HG02623 (cell line): Measurements from ENCODE around the gene BCORL1.
A peak's percentile ranks its signal among the peaks of the same experiment; 100 is the strongest.

Experiments used
- ATAC-seq: cut with Tn5 transposase; IDR thresholded peaks from one replicate; pipeline ENCODE4 v1.9.1; 2021; ENCODE audit warnings: moderate library complexity; ENCODE audit not compliant: unreplicated experiment

The BCORL1 gene

DNA sequence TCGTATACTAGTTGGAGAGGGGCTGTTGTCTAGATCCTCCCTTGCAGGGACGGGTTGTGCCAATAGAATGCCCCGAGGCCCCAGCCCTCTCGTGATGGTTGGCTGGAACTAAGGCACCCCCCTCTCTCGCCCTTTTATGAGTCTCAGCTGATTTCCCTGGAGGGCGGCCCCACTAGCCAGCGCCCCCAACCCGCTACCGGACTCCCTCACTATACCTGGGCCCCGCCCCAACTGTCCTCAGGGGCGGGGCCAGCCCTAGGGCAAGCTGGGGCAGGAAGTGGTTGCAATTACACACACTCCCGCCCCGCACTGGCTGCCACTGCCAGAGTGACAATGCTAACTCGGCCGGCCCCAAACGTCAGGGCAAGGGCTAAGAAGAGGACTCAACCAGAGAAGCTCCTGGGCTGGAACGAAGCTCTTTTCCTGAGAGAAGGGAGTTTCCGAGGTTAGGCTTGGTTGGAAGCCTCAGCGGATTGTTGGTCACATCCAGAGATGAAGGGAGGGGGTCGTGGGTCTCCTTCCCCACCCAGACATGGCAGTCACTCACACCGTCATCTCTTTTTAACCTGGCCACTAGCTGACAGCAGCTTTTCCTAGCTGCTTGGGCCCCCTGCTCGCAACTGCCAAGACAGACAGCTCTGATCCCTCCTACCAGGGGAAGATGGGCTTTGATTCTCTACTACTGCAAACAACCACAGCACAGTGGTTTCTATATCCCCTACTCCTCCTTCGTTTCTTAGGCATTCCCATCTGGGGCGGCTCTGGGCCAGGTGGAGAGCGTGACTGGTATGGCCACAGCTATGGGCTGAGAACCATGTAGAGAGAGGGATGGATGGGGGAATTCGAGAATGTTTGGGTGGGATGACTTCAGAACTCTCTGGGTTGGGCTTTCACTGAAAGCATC, 21.0 kb upstream of the BCORL1 start:
- ATAC-seq: peak; percentile 88

DNA sequence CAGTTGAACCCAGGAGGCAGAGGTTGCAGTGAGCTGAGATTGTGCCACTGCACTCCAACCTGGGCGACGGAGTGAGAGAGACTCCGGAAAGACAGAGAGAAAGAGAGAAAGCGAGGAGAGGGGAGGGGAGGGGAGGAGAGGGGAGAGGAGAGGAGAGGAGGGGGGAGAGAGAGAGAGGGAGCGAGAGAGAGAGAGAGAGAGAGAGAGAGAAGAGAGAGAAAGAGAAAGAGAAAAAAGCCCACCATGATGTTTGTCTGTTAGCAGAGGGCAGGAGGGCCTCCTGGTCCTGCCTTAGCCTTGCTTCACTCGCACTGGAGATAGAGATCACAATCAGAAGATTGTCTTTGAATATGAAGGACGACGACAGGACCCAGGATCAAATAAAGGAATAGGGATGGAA, 18.7 kb upstream of the BCORL1 start:
- ATAC-seq: no peak

DNA sequence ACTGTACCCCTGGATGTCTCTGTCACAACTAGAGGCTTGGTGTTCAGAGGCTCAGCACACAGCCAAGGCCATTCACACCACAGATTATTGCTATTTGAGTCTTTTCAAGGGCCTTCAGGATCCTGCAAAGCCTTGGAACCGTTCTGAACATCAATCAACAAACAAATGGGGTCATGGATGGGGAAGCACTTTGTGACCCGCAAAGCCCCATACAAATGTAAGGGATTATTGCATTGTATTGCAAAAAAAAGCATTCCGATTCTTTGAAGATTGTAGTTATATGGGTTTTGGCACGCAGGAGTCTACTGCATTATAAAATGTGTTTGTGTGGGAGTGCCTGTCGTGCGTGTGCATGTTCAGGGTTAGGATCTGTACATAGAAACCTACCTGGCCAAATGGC, 17.3 kb upstream of the BCORL1 start:
- no peak for ATAC-seq

DNA sequence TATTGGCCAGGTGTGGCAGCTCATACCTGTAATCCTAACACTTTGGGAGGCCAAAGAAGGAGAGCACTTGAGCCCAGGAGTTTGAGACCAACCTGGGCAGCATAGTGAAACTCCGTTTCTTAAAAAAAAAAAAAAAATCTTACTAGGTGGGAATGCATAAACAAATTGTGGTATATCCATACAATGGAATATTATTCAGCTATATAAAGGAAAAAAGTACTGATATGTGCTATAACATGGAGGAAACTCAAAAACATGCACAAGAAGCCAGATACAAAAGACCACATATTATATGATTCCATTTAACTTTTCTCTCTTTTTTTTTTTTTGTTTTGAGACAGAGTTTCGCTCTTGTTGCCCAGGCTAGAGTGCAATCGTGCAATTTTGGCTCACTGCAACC, 13.5 kb upstream of the BCORL1 start:
- ATAC-seq: no peak

DNA sequence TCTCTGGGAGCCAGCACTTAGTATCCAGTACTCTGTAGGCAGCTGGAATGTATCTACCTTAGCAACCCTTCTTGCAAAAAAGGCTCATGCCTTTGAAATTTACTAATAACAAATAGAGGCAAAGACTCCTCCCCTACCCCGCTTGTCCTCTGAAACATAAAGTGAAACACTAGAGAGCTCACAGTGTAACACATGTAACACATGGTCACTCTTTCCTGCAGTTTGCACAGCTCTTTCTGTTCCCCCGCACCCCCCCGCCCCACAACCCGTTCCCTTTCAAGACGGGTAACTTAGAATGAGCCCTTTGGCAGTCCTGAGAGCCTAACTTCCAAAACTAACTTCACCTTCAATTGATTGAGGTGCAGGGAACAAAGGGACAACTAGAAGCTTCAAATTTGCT, 6.0 kb upstream of the BCORL1 start:
- ATAC-seq: no peak

DNA sequence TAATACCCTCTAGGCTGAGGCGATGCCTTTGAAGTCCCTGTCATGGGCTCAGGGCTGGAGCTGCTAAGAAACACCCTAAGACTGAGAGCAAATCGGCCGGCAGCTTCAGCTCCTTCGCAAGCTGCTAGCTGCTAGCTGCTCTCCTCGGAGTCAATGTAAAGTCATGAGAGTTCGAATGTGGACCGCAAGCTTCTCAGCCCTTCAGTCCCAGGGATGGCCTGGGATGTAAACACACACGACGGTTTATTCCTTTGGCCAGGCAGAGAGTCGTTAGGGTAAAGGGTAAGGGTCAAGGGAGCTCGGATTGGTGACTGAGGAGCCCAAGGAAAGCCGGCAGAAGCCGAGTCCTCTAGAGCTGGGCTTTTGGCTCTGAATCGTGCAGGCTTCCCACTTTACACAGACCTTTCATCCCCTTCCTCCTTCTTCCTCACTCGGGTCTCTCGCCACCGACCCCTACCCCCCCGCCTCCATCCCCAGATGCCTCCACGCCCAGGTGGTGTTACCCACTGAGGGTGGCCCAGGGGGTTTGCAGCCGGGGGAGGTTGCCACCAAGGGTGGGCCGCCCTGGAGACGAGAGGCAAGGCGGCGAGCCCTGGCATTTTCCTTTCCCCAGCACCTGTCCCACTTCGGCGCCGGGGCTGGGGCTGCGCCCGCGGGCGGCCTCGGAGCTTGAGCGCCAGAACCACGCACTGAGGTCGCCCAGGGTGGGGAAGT, 3.1 kb upstream of the BCORL1 start:
- no peak for ATAC-seq

DNA sequence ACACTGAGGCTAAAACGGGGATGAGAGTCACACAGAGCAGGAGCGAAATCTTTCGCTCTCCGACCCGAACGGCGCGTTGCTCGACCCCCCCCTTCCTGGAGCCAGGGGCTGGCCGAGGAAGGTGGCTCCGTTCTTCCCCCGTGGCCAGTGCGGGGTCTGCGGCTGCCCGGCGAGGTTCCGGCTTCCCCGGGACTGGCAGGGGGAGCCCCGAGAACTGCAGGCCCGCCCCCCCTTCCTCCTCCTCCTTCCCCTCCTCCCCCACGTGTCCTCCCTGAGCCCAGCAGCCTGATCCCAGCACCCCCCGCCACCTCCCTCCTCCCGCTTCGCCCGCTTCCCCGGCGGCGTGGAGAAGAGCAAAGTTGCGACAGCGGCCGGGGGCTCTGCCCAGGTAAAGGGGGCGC, 2.4 kb upstream of the BCORL1 start:
- ATAC-seq: no peak

DNA sequence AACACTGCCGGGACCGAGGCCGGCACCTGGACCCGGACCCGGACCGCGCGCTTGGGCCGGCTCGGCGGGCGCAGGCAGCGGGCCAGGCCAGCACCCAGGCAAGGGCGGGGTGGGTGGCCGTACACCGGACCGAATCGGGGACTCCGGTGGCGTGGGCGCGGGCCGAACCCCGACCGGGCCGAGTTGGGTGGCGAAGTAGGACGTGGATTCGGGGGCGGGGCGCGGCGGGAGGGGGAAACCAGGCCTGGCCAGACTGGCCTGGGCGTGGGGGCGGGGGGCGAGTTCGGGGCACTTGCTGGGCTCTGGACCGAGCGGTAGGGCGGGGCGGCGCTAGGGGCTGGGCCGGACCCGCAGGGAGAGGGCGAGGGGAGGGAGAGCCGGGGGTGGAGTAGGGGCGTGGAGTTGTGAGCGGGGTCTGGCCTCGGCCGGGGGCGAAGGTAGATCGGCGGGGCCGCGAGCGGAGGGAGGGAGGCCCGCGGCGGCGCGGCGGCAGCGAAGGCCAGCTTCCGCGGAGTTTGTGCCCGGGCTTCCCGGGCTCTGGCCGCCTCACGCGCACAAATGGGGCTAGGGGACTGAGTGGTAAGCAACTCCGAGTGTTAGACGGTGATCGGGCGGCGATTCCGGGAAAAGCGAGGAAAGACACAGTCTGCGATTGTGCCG, 1.8 kb upstream of the BCORL1 start:
- no peak for ATAC-seq

DNA sequence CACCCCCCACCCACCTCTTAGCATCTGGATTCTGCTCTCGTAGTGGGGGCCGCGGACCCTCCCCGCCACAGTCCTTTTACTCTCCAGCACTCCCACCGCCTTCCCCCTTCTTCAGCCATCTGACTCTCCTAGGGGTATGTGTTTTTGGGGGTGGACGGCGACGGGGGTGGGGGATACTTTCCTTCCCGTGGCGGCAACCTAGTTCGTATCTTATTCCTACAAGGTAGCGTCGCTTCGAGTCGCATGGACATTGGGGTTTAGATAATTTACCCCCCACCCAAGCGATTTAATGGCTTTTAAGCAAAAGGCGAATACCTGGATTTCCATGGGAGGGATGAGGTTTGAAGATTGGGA, 1.3 kb upstream of the BCORL1 start:
- ATAC-seq: no peak

DNA sequence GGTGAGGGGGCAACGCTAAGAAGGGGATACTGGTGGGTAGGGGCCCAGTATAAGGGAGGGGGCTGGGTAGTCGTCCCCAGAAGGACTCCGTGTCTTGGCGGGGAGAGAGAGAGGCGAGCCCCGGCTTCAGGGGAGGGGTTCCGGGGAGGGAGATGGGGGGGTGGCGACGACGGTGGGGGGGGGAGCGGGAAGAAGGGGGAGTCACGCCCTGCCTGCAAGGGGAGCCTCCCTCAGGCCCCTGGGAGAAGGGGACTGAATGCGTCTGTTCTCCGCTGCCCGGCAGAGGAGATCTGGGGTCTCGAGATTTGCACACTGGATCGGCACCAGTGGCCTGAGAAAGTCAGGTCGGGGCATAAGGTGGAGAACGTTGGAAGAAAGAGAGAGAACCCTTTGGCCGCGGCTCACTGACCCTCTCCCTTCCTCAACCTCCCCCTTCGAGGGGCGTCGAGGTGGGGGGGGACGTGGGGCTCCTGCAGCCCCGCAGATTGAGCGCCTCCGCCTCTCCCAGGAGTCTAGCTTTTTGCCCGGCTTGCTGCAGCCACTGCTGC, 609 bp upstream of the BCORL1 start:
- no peak for ATAC-seq

DNA sequence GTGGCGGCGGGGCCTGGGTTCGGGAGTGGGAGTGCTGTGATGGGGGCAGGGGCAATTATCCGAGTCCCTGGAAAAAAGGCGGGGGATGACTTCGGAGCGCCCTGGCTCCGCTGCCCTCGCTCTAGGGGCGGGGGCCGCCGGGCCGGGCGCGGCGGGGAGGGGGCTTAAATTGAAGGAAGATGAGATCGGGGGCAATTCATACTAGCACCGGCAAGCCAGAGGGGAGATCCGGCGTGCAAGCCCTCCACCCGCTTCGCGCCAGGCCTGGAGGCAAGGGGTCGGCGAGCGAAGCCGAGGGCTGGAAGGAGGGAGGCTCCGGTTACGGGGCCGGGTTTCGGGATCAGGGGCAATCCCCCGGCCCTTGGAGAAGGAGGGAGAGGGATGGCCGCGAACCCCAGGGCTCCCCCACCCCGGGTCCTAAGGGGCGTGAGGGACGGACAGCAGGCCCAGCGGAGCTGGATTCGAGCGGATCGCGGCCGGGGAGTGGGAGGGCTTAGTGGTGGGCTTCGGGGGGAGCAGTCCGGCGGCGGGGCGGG, 1.2 kb downstream of the BCORL1 start:
- no peak for ATAC-seq

DNA sequence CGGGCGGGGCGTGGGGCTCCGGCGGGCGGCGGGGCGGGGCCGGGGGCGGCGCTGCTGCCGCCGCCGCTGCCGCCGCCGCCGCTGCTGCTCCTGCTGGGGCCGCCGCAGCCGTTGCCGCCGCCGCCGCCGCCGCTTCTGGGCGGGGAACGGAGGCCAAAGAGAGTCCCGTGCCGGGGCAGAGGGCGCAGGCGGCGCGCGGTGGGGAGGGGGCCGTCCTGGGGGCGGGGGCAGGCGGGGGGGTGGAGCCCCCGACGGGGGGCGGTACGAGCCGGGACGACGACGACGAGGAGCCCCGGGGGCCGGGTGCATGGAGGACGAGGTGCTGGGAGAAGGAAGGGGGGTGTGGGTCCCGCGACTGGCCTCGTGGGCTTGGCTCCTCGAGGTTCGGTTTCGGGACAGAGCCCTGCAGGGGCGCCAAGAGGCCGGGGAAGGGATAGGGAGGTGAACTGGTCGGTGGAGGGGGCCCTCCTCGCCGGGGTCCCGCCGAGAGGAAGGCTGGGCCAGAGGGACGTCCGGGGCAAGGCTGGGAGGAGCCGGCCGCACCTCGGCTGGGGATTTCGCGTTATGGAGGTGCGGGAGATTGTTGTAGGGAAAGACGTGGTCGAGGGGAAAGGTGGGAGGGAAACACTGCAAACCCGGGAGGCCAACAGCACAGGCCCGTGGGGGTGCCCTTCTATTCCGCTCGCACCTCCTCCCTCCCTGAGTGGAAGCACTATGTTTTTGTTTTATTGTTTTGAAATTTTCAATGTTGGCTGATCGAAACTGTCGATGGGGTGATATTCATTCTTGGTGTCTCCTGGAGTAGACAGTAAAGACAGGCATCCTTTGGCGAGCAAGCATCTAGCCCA, 1.9 kb downstream of the BCORL1 start:
- no peak for ATAC-seq

DNA sequence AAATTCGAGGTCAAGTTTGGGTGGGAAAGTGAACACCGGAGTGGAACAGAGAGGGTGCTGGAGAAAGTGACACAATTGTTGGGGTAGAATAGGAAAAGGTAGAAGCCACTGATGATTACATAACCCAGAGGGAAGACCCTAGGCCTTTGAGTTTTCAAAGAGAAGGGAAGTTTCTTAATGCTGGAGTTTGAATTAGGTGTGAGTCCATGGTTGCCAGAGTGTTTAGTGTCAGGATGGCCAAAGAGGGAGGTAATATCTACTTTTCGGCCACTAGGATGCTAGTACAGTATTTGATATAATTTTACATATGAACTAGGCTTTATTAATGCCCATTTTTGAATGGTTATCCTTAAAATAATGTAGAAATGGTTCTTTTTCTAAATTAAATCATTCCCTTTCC, 5.4 kb downstream of the BCORL1 start:
- no peak for ATAC-seq

DNA sequence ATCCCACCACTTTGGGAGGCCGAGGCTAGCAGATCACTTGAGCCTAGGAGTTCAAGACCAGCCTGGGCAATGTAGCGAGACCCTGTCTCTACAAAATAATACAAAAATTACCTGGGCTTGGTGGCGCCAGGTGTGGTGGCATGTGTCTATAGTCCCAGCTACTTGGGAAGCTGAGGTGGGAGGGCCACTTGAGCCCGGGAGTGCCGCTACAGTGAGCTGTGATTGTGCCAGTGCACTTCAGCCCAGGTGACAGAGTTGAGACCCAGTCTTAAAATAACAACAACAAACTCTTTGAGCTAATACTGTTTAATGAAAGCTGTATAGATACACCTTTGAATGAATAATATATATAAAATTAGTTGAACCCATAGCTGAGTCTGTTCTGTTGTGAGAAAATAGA, 9.7 kb downstream of the BCORL1 start:
- no peak for ATAC-seq

DNA sequence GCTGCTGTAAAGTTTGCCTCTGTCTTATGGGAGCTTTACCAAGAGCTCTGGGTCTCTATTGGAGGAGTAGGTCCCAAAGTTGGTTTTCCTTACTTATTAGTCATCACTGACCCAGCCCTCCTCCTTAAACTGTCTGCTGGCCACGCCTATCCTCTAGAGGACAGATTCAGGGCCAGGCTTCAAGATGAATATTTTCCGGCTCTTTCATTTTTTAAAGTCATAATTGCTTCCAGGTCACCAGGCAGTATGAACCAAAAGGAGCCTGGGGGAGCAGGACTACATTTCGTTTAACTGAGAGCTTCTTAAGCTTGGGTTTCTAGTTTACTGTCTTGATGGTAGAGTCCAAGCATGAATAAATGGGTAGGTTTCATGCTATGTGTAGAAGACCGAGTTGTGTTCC, 13.7 kb downstream of the BCORL1 start:
- ATAC-seq: no peak

DNA sequence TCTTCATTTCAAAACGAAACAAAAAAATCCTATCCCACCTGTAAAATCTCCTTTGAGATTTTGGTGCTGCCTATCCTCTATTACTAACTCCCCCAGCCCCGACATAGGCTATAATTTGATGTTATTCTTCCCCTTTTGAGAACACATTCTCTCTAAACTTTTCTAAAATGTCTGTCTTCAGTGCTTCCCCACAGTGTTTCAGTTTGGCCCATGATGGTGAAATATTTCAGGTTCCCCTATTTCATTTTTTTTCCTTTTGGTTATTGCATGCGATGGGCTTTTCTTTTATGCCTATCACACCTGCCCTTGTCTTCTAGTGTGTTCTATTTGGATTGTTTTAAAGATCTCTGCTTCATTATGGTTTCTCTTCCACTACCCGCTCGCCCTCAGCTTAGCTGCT, 14.7 kb downstream of the BCORL1 start:
- no peak for ATAC-seq

DNA sequence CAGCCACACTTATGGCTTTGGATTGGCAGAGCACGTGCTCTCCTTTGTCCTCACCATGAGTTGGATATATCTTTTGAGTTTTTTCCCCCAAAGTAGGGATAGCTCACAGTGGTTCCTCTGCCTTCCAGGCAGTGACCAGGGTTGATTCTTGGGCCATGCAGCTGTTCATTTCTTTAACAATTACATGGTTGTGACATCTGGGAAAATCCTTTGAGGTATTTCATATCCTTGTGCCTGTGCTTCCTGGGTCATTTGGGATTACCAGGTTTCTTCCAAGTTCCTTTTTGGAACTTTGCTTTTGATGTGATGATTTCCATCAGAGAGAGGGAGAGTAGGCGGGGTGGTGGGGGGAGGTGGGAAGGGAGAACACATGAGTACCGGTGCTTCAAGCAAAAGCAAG, 15.6 kb downstream of the BCORL1 start:
- ATAC-seq: no peak

DNA sequence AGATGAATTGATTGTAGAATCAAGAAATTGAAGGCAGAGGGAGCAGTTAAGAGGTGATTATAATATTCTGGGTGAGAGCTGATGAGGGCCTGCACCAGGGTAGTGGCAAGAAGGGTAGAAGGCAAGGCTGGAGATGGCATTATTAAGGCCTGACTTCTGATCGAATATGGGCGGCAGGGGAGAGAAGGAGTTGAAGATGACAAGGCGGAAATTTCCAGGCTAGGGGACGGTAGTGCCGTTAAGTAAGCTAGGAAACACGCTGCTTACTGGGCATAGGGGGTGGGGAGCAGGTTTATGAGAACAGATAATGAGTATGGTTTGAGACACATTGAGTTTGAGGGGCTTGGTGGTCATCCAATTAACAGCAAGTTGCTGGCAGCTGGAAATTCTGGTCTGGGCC, 19.5 kb downstream of the BCORL1 start:
- ATAC-seq: no peak

DNA sequence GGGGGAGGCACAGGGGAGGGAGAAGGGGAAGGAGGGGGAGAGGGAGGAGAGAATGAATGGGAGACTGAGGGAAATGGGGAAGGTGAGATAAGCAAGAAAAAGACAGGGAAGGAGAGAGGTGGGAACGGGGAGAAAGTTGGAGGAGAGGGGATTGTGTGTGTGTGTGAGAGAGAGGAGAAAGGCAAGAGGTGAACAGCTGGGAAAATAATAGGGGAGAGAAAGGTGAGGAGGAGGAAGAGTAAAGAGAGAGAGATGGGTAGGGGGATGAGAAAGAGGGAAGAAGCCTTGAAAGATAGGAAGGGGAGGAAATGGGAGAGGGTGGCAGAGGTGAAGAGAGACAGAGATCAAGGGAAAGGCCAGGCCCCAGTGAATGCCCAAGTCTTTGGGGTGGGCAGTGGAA, 20.1 kb downstream of the BCORL1 start:
- ATAC-seq: no peak

DNA sequence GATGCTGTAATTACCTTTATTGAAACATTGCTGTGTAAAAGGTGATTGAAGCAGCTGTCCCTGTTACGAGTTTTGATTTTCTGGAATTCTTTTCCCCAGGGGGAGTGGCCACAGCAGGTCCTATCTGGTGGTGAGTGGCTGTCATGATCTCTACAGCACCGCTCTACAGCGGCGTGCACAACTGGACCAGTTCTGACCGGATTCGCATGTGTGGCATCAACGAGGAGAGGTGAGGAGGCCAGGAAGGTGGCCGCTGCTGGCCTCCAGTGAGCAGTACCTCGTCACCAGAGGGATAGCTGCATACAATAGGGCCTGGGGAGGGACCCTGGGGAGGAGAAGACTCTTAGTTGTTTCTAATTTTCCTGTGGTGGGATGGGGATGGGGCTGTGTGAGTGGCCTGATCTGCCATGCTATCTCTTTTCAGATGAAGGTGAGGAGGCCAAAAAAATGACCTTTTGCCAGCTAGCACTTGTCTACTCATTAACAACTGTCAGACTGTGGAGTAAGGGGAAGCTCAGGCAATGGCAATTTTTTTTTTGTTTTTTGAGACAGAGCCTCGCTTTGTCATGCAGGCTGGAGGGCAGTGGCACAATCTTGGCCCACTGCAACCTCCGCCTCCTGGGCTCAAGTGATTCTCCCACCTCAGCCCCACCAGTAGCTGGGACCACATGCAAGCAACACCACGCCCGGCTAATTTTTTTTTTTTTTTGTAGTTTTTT, 22.8 kb downstream of the BCORL1 start:
- no peak for ATAC-seq
